HEK293 (cell line): Measurements from ENCODE around the gene CTRB1.
A peak's percentile ranks its signal among the peaks of the same experiment; 100 is the strongest.

ENCODE experiments used
- CTCF ChIA-PET: fragments of 350-600 bp; formaldehyde crosslinking; extraction: SDS; loops from one replicate; lab custom pipeline; 2021; ENCODE audit warnings: antibody characterized with exemption; lab: Yijun Ruan, JAX
- POLR2A ChIA-PET: fragments of 300-600 bp; formaldehyde crosslinking; extraction: SDS; loops from one replicate; lab custom pipeline; 2020; ENCODE audit warnings: antibody characterized with exemption, inconsistent platforms; lab: Yijun Ruan, JAX
- H3K27ac ChIP-seq: fragments of 200-500 bp; sonication (Bioruptor generic); 2 replicates; pipeline ENCODE4 v1.5.1; 2014; ENCODE audit warnings: low read depth, low read length, control low read depth, inconsistent platforms; ENCODE audit errors: extremely low read depth
- H3K36me3 ChIP-seq, 2 experiments: fragments of 200-500 bp in 1 of 2; sonication (Bioruptor generic) in 1 of 2; 1 replicate in 1 of 2; 2 replicates in 1 of 2; pipeline ENCODE4 v1.5.1; 2014 to 2017; ENCODE audit warnings: inconsistent platforms in 2 of 2, low read length in 2 of 2; ENCODE audit not compliant: control insufficient read depth in 2 of 2, insufficient read depth in 1 of 2
- H3K4me1 ChIP-seq: fragments of 200-500 bp; sonication (Bioruptor generic); 2 replicates; pipeline ENCODE4 v1.5.1; 2014; ENCODE audit warnings: mild to moderate bottlenecking, low read length, inconsistent platforms; ENCODE audit not compliant: control insufficient read depth, insufficient read depth
- H3K4me3 ChIP-seq: 2 replicates; pipeline ENCODE4 v1.5.1; 2011; ENCODE audit warnings: low read depth, mild to moderate bottlenecking, control low read depth, low read length, moderate library complexity
- H3K9me3 ChIP-seq: fragments of 200-500 bp; sonication (Bioruptor generic); 2 replicates; pipeline ENCODE4 v1.5.1; 2014; ENCODE audit warnings: low read depth, low read length, inconsistent platforms; ENCODE audit not compliant: control insufficient read depth, insufficient read depth
- FEZF1 ChIP-seq: fragments of 450-650 bp; formaldehyde crosslinking; IDR thresholded peaks from 2 replicates; pipeline ENCODE4 v1.5.1; 2016; ENCODE audit warnings: missing biosample characterization, missing genetic modification characterization
- GLIS1 ChIP-seq: fragments of 450-650 bp; formaldehyde crosslinking; IDR thresholded peaks from 2 replicates; pipeline ENCODE4 v1.5.1; 2016; ENCODE audit warnings: missing biosample characterization, missing genetic modification characterization
- IKZF3 ChIP-seq: fragments of 450-650 bp; IDR thresholded peaks from 2 replicates; pipeline ENCODE4 v1.5.0; 2018; ENCODE audit warnings: missing biosample characterization, mild to moderate bottlenecking, missing genetic modification characterization, moderate library complexity
- KLF1 ChIP-seq: fragments of 450-650 bp; formaldehyde crosslinking; IDR thresholded peaks from 2 replicates; pipeline ENCODE4 v1.5.1; 2016; ENCODE audit warnings: missing biosample characterization, missing genetic modification characterization
- KLF8 ChIP-seq: fragments of 450-650 bp; formaldehyde crosslinking; IDR thresholded peaks from 2 replicates; pipeline ENCODE4 v1.5.1; 2016; ENCODE audit warnings: missing biosample characterization, missing genetic modification characterization
- MEIS1 ChIP-seq: sonication (generic); formaldehyde crosslinking; IDR thresholded peaks from 2 replicates; pipeline ENCODE4 v1.8.1; 2022; ENCODE audit warnings: missing genetic modification reagents, mild to moderate bottlenecking, borderline replicate concordance
- SCRT2 ChIP-seq: fragments of 450-650 bp; formaldehyde crosslinking; IDR thresholded peaks from 2 replicates; pipeline ENCODE4 v1.5.1; 2016; ENCODE audit warnings: missing biosample characterization, missing genetic modification characterization
- ZBTB17 ChIP-seq: fragments of 450-650 bp; formaldehyde crosslinking; IDR thresholded peaks from 2 replicates; pipeline ENCODE4 v1.5.1; 2016; ENCODE audit warnings: missing biosample characterization, missing genetic modification characterization
- ZFHX2 ChIP-seq: fragments of 450-650 bp; formaldehyde crosslinking; conservative IDR thresholded peaks from 2 replicates; pipeline ENCODE4 v1.5.1; 2016; ENCODE audit warnings: missing biosample characterization, missing genetic modification characterization
- ZIC2 ChIP-seq: fragments of 450-650 bp; formaldehyde crosslinking; IDR thresholded peaks from 2 replicates; pipeline ENCODE4 v1.5.1; 2016; ENCODE audit warnings: missing biosample characterization, missing genetic modification characterization
- ZNF132 ChIP-seq: fragments of 450-650 bp; formaldehyde crosslinking; IDR thresholded peaks from 2 replicates; pipeline ENCODE4 v1.5.1; 2017; ENCODE audit warnings: missing biosample characterization, missing genetic modification characterization, borderline replicate concordance
- ZNF292 ChIP-seq: fragments of 450-650 bp; formaldehyde crosslinking; IDR thresholded peaks from 2 replicates; pipeline ENCODE4 v1.5.1; 2016; ENCODE audit warnings: low read depth, missing biosample characterization, missing genetic modification characterization, borderline replicate concordance
- ZNF335 ChIP-seq: fragments of 450-650 bp; formaldehyde crosslinking; conservative IDR thresholded peaks from 2 replicates; pipeline ENCODE4 v1.5.1; 2016; ENCODE audit warnings: missing biosample characterization, missing genetic modification characterization
- ZNF341 ChIP-seq: fragments of 450-650 bp; formaldehyde crosslinking; IDR thresholded peaks from 2 replicates; pipeline ENCODE4; 2016; ENCODE audit warnings: low read depth, missing biosample characterization, missing genetic modification characterization
- ZNF521 ChIP-seq: fragments of 450-650 bp; formaldehyde crosslinking; IDR thresholded peaks from 2 replicates; pipeline ENCODE4 v1.5.1; 2017; ENCODE audit warnings: missing biosample characterization, mild to moderate bottlenecking, missing genetic modification characterization
- ZNF585B ChIP-seq: fragments of 450-650 bp; formaldehyde crosslinking; IDR thresholded peaks from 2 replicates; pipeline ENCODE4 v1.5.1; 2016; ENCODE audit warnings: missing biosample characterization, missing genetic modification characterization
- ZNF600 ChIP-seq: fragments of 450-650 bp; formaldehyde crosslinking; IDR thresholded peaks from 2 replicates; pipeline ENCODE4 v1.5.1; 2016; ENCODE audit warnings: missing biosample characterization, missing genetic modification characterization
- ZNF621 ChIP-seq: fragments of 450-650 bp; formaldehyde crosslinking; IDR thresholded peaks from 2 replicates; pipeline ENCODE4 v1.5.1; 2017; ENCODE audit warnings: missing biosample characterization, missing genetic modification characterization
- ZNF792 ChIP-seq: fragments of 450-650 bp; formaldehyde crosslinking; IDR thresholded peaks from 2 replicates; pipeline ENCODE4 v1.5.1; 2016; ENCODE audit warnings: missing biosample characterization, missing genetic modification characterization
- TF ChIP-seq, protein P1 (sequence below): fragments of 450-650 bp; formaldehyde crosslinking; IDR thresholded peaks from 2 replicates; pipeline ENCODE4 v1.5.1; 2016; ENCODE audit warnings: missing biosample characterization, missing genetic modification characterization
- TF ChIP-seq, protein P2 (sequence below): fragments of 450-650 bp; formaldehyde crosslinking; IDR thresholded peaks from 2 replicates; pipeline ENCODE4 v1.5.1; 2017; ENCODE audit warnings: missing biosample characterization, mild to moderate bottlenecking, missing genetic modification characterization, moderate library complexity
- TF ChIP-seq, protein P3 (sequence below): fragments of 450-650 bp; formaldehyde crosslinking; IDR thresholded peaks from 2 replicates; pipeline ENCODE4 v1.5.1; 2017; ENCODE audit warnings: missing biosample characterization, missing genetic modification characterization

CTRB1 gene

DNA sequence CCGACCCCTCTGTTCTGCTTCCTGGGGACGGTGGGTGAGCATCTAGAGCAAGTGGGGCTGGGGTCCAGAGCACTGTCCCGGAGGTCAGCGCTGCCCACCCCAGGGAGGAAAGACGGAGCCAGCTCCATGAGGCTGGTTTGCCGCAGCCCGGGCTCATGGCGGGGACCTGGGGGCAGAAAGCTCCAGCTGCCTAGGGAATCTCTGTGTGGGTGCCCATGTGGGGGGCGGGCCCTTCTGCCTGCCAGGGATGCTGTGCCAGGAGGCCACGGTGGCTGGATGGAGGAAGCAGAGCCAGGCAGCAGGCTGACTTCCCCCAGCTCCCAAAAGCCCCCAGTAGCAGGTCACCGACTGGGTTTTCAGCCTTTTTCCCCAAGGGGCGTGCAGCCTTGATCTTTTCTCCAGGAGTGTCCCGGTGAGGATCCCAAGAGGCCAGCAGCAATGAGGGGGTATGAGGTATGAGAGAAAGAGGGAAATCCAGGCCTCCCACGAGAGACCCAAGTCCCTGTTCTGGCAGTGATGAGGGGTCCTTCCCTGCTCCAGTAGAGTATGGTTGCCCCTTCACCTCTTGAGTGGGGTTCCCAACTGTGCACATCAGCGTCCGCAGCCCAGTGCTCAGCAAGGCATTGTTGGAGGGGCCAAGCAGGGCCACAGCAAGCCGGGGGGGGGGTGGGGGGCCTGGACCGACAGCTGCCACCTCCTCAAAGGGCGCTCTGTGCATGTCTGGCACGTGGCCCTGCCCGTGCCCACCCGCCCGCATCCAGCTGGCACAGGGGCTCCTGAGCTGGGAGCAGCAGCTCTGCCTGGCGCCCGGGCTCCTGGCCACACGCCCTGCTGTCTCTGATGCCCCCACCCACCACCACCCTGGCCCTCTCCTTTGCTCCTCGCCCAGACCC, 48.2 kb downstream of the CTRB1 start:
- TF ChIP-seq ZNF792 (tag by site-specific recombination) (no peak), MEIS1 (CRISPR knock-in tag) (no peak), ZNF621 (tag by site-specific recombination) (no peak), GLIS1 (tag by site-specific recombination) (peak; percentile 23; the same call in 1 of the 2 replicates)
- TF ChIP-seq, protein P1, sequence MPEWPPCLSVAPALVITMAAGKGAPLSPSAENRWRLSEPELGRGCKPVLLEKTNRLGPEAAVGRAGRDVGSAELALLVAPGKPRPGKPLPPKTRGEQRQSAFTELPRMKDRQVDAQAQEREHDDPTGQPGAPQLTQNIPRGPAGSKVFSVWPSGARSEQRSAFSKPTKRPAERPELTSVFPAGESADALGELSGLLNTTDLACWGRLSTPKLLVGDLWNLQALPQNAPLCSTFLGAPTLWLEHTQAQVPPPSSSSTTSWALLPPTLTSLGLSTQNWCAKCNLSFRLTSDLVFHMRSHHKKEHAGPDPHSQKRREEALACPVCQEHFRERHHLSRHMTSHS (tag by site-specific recombination), result no peak
- ChIA-PET CTCF (interaction anchor here (1.0 to 1.1 kb wide), 2 partner anchors 67 to 68 kb away, joined by 3 to 4 read pairs; no protein-coding TSS in a partner anchor), POLR2A (interaction anchor here (1.3 kb wide), 1 partner anchor 38 kb away, joined by 7 read pairs; no protein-coding TSS in a partner anchor)
- Histone ChIP-seq H3K27ac (no peak overlapping the region), H3K4me3 (no peak overlapping the region), H3K9me3 (no peaks in the 10 kb centered on the region), H3K36me3 (peaks cover 0 to 24% of the 10 kb centered on the region in 2 experiments; a peak in 1 of 3 replicates), H3K4me1 (peaks cover 5% of the 10 kb centered on the region; the same call in 1 of the 2 replicates)

DNA sequence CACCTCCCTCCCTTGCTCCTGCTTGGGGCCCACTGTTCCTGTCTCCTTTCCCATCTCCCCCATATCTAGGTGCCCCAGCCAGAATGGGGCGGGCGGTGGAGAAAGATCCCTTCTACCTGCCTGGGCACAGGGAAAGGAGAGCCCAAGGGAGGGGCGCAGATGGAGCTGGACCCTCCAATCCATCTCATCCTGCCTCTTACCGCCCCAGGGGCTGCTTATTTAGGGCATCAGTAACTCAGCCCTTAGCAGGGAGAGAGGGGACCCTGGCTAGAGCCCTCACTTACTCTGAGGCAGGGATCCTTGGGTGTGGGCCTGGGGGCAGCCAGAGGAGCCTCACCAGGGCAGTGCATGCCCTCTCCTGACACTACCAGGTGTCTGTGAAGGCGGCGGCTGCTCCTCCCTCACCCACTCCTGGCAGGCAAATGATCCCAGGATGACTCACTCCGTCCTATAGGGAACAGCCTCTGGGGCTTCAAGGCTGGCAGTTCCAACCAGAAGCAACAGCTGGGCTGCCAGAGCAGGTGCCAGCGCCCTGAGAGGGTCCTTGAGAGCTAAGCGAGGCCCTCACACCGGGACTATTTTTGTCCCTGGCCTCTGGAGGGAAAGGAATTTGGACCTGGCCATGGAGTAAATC, 49.0 kb downstream of the CTRB1 start:
- Histone ChIP-seq H3K36me3 (peaks cover 0 to 16% of the 10 kb centered on the region in 2 experiments; a peak in 1 of 3 replicates), H3K9me3 (no peaks in the 10 kb centered on the region), H3K4me3 (no peak overlapping the region), H3K27ac (no peak overlapping the region)
- CTCF ChIA-PET, result interaction anchor here (1.1 kb wide), 1 partner anchor 16 kb away, joined by 3 read pairs; no protein-coding TSS in a partner anchor
- POLR2A ChIA-PET, result interaction anchor here (1.1 to 1.3 kb wide), 2 partner anchors 13 to 37 kb away, joined by 5 to 7 read pairs; no protein-coding TSS in a partner anchor
- TF ChIP-seq ZNF521 (tag by site-specific recombination) (no peak), IKZF3 (tag by site-specific recombination) (peak; percentile 62), SCRT2 (peak; percentile 83), KLF8 (tag by site-specific recombination) (no peak), ZNF600 (peak; percentile 25; the same call in 1 of the 2 replicates), ZNF341 (tag by site-specific recombination) (peak; percentile 65; the same call in 1 of the 2 replicates), KLF1 (peak; percentile 69), ZNF585B (tag by site-specific recombination) (no peak), ZFHX2 (tag by site-specific recombination) (0 out of 2 replicates have a peak, but pooled peaks have one; percentile 25), ZNF335 (tag by site-specific recombination) (peak; percentile 96), ZBTB17 (tag by site-specific recombination) (0 out of 2 replicates have a peak, but pooled peaks have one; percentile 15), FEZF1 (peak; percentile 84), ZNF292 (no peak), ZNF132 (tag by site-specific recombination) (no peak), ZIC2 (no peak)
- TF ChIP-seq, protein P2, sequence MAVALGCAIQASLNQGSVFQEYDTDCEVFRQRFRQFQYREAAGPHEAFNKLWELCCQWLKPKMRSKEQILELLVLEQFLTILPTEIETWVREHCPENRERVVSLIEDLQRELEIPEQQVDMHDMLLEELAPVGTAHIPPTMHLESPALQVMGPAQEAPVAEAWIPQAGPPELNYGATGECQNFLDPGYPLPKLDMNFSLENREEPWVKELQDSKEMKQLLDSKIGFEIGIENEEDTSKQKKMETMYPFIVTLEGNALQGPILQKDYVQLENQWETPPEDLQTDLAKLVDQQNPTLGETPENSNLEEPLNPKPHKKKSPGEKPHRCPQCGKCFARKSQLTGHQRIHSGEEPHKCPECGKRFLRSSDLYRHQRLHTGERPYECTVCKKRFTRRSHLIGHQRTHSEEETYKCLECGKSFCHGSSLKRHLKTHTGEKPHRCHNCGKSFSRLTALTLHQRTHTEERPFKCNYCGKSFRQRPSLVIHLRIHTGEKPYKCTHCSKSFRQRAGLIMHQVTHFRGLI (tag by site-specific recombination), result peak; percentile 81
- TF ChIP-seq, protein P3, sequence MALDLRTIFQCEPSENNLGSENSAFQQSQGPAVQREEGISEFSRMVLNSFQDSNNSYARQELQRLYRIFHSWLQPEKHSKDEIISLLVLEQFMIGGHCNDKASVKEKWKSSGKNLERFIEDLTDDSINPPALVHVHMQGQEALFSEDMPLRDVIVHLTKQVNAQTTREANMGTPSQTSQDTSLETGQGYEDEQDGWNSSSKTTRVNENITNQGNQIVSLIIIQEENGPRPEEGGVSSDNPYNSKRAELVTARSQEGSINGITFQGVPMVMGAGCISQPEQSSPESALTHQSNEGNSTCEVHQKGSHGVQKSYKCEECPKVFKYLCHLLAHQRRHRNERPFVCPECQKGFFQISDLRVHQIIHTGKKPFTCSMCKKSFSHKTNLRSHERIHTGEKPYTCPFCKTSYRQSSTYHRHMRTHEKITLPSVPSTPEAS (tag by site-specific recombination), result no peak
- TF ChIP-seq, all 188 proteins: peak for 10
- H3K4me1 ChIP-seq, result peaks cover 5% of the 10 kb centered on the region; the same call in 1 of the 2 replicates
